HG03432 (cell line): Measurements from ENCODE around the gene TUBGCP5.
"Not testable (repeated sequence)": the region's sequence is repeated elsewhere in the genome, so short reads cannot be mapped to it uniquely, and the experiment has no call there.

Experiments
- ATAC-seq: cut with Tn5 transposase; IDR thresholded peaks from one replicate; pipeline ENCODE4 v1.9.1; 2021; ENCODE audit warnings: mild to moderate bottlenecking, moderate library complexity; ENCODE audit not compliant: unreplicated experiment

TUBGCP5 gene

GRCh38 chr15:23039143-23039916 is at the start of gene TUBGCP5:
TSS of gene TUBGCP5 (minus strand) at chr15:23039569. CDS start at chr15:23039543, 26 bp downstream.
- peak; percentile 96 for ATAC-seq

GRCh38 chr15:23083115-23083514 is 43.7 kb upstream of the TUBGCP5 start:
- ATAC-seq = no peak

- not testable (repeated sequence) for ATAC-seq
Measured at GRCh38 chr15:23081996-23082737, 42.8 kb upstream of the TUBGCP5 start.

GRCh38 chr15:23081271-23081670 is 41.9 kb upstream of the TUBGCP5 start:
- no peak for ATAC-seq

- ATAC-seq = no peak
Measured at GRCh38 chr15:23079766-23080165, 40.4 kb upstream of the TUBGCP5 start.

- no peak for ATAC-seq
Measured at GRCh38 chr15:23075927-23076326, 36.6 kb upstream of the TUBGCP5 start.

- no peak for ATAC-seq
Measured at GRCh38 chr15:23074684-23075083, 35.3 kb upstream of the TUBGCP5 start.

- no peak for ATAC-seq
Measured at GRCh38 chr15:23073890-23074646, 34.7 kb upstream of the TUBGCP5 start.

GRCh38 chr15:23072633-23073032 is 33.3 kb upstream of the TUBGCP5 start:
- ATAC-seq = no peak

GRCh38 chr15:23069496-23070166 is 30.3 kb upstream of the TUBGCP5 start:
- ATAC-seq = no peak

GRCh38 chr15:23067416-23067815 is 28.0 kb upstream of the TUBGCP5 start:
- ATAC-seq = no peak

- ATAC-seq = no peak
Measured at GRCh38 chr15:23065836-23066235, 26.5 kb upstream of the TUBGCP5 start.

- ATAC-seq = no peak
Measured at GRCh38 chr15:23064156-23064555, 24.8 kb upstream of the TUBGCP5 start.

GRCh38 chr15:23057707-23058106 is 18.3 kb upstream of the TUBGCP5 start:
- no peak for ATAC-seq

GRCh38 chr15:23055316-23055715 is 15.9 kb upstream of the TUBGCP5 start:
- no peak for ATAC-seq

GRCh38 chr15:23052522-23052921 is 13.2 kb upstream of the TUBGCP5 start:
- no peak for ATAC-seq

- ATAC-seq = no peak
Measured at GRCh38 chr15:23050708-23051107, 11.3 kb upstream of the TUBGCP5 start.

- no peak for ATAC-seq
Measured at GRCh38 chr15:23049984-23050628, 10.7 kb upstream of the TUBGCP5 start.

- not testable (repeated sequence) for ATAC-seq
Measured at GRCh38 chr15:23048572-23049282, 9.4 kb upstream of the TUBGCP5 start.

GRCh38 chr15:23043987-23044386 is 4.6 kb upstream of the TUBGCP5 start:
- ATAC-seq = not testable (repeated sequence)
